HepG2 (cell line): ENCODE results near the gene RBBP8NL. TPM values are rescaled to one million over a fixed set of nuclear protein-coding genes. Genes with fewer than 3 reads are reported as not detected.
A peak's percentile ranks its signal among the peaks of the same experiment; 100 is the strongest.

Experiments used
- ASH2L ChIP-seq: fragments of 300-600, 200-600 bp; sonication (generic); IDR thresholded peaks from 2 replicates; pipeline ENCODE4 v1.7.0; 2017; ENCODE audit warnings: low read depth, mild to moderate bottlenecking, moderate library complexity, mixed read lengths, low read length; ENCODE audit not compliant: insufficient read length
- BCL3 ChIP-seq: sonication (generic); formaldehyde crosslinking; IDR thresholded peaks from 2 replicates; pipeline ENCODE4 v1.5.1; 2020; ENCODE audit warnings: mild to moderate bottlenecking, missing genetic modification reagents, moderate library complexity
- EEA1 ChIP-seq: sonication (generic); formaldehyde crosslinking; IDR thresholded peaks from 2 replicates; pipeline ENCODE4 v1.5.1; 2020; ENCODE audit warnings: mild to moderate bottlenecking, missing genetic modification reagents, borderline replicate concordance
- ERF ChIP-seq: IDR thresholded peaks from 2 replicates; pipeline ENCODE4 v1.6.1; 2018; ENCODE audit warnings: missing biosample characterization, missing genetic modification reagents
- ETV5 ChIP-seq: IDR thresholded peaks from 2 replicates; pipeline ENCODE4 v1.6.1; 2018; ENCODE audit warnings: missing biosample characterization, missing genetic modification reagents, inconsistent platforms, borderline replicate concordance
- EZH2 ChIP-seq: conservative IDR thresholded peaks from 2 replicates; pipeline ENCODE4 v1.6.1; 2012; ENCODE audit warnings: mild to moderate bottlenecking, low read depth, low read length, moderate library complexity
- FOSL1 ChIP-seq: sonication (generic); formaldehyde crosslinking; IDR thresholded peaks from 2 replicates; pipeline ENCODE4 v1.9.0; 2021; ENCODE audit warnings: missing genetic modification reagents, borderline replicate concordance
- FOXA3 ChIP-seq: IDR thresholded peaks from 2 replicates; pipeline ENCODE4 v1.6.1; 2016; ENCODE audit warnings: missing genetic modification reagents, missing compliant biosample characterization
- MTF1 ChIP-seq: sonication (generic); formaldehyde crosslinking; IDR thresholded peaks from 2 replicates; pipeline ENCODE4 v1.5.0; 2020; ENCODE audit warnings: missing genetic modification reagents
- MYNN ChIP-seq: sonication (generic); formaldehyde crosslinking; IDR thresholded peaks from 2 replicates; pipeline ENCODE4 v1.4.0; 2020; ENCODE audit warnings: mild to moderate bottlenecking, low read depth, missing genetic modification reagents
- MYPOP ChIP-seq: sonication (generic); formaldehyde crosslinking; IDR thresholded peaks from 2 replicates; pipeline ENCODE4 v1.8.1; 2023; ENCODE audit warnings: mild to moderate bottlenecking, moderate library complexity, missing genetic modification reagents
- NAIF1 ChIP-seq: sonication (generic); formaldehyde crosslinking; IDR thresholded peaks from 2 replicates; pipeline ENCODE4 v1.5.0; 2020; ENCODE audit warnings: mild to moderate bottlenecking, missing genetic modification reagents, borderline replicate concordance
- PHF21A ChIP-seq: sonication (generic); formaldehyde crosslinking; IDR thresholded peaks from 2 replicates; pipeline ENCODE4 v1.5.0; 2020; ENCODE audit warnings: mild to moderate bottlenecking, missing genetic modification reagents
- SNAPC5 ChIP-seq: sonication (generic); formaldehyde crosslinking; IDR thresholded peaks from 2 replicates; pipeline ENCODE4 v1.8.1; 2023; ENCODE audit warnings: mild to moderate bottlenecking, missing genetic modification reagents, borderline replicate concordance
- ZNF101 ChIP-seq: sonication (generic); formaldehyde crosslinking; IDR thresholded peaks from 2 replicates; pipeline ENCODE4 v1.4.0; 2020; ENCODE audit warnings: mild to moderate bottlenecking, low read depth, missing genetic modification reagents, borderline replicate concordance
- ZNF333 ChIP-seq: sonication (generic); formaldehyde crosslinking; IDR thresholded peaks from 2 replicates; pipeline ENCODE4 v1.4.0; 2020; ENCODE audit warnings: mild to moderate bottlenecking, missing genetic modification reagents, borderline replicate concordance
- ZNF451 ChIP-seq: sonication (generic); formaldehyde crosslinking; IDR thresholded peaks from 2 replicates; pipeline ENCODE4 v1.5.0; 2020; ENCODE audit warnings: mild to moderate bottlenecking, missing genetic modification reagents
- ZNF609 ChIP-seq: sonication (generic); formaldehyde crosslinking; IDR thresholded peaks from 2 replicates; pipeline ENCODE4 v1.4.0; 2020; ENCODE audit warnings: mild to moderate bottlenecking, missing genetic modification reagents, borderline replicate concordance
- ZNF777 ChIP-seq: sonication (generic); formaldehyde crosslinking; IDR thresholded peaks from 2 replicates; pipeline ENCODE4 v1.4.0; 2020; ENCODE audit warnings: missing genetic modification reagents
- ZNF790 ChIP-seq: sonication (generic); formaldehyde crosslinking; IDR thresholded peaks from 2 replicates; pipeline ENCODE4 v1.8.0; 2022; ENCODE audit warnings: missing genetic modification reagents, mild to moderate bottlenecking, borderline replicate concordance
- ZNF792 ChIP-seq: IDR thresholded peaks from 2 replicates; pipeline ENCODE4 v1.6.1; 2016
- polyA plus RNA-seq, 8 experiments: library from polyadenylated mRNA; depleted of rRNA in 3 of 8; stranded (reverse) in 7 of 8; unstranded in 1 of 8; fragments of >200 nt; fragmentation: Illumina TruSeq in 4 of 8; extraction: Trizol in 4 of 8; gene quantifications; 2 replicates each; pipeline versions ENCODE4 v1.2.1 to v1.2.3, GENCODE V29; 2011 to 2016; ENCODE audit warnings: low read depth in 4 of 8, missing spikeins in 1 of 8, mixed read lengths in 1 of 8; ENCODE audit not compliant: insufficient read depth in 1 of 8
- total RNA-seq, 5 experiments: library from RNA; depleted of rRNA; stranded (reverse); fragments of >200 nt; fragmentation: Illumina TruSeq; extraction: Trizol; gene quantifications; 2 replicates each; pipeline ENCODE4 v1.2.3, GENCODE V29; 2016; ENCODE audit warnings: low read depth in 1 of 5

RBBP8NL gene
- total and polyA plus RNA-seq, 2 of the 13 experiments (the other 11 are each of a cell fraction or from before 2014, with no cell fraction given), result 0.69 to 0.86 TPM

- TF ChIP-seq ASH2L, result peak; percentile 78
- 0 out of 2 replicates have a peak, but pooled peaks have one; percentile 59 for TF ChIP-seq ZNF451 (CRISPR knock-in tag)
- no peak for TF ChIP-seq MTF1 (CRISPR knock-in tag)
- peak; percentile 52; the same call in 1 of the 2 replicates for TF ChIP-seq MYNN (CRISPR knock-in tag)
- TF ChIP-seq ZNF777 (CRISPR knock-in tag), result peak; percentile 58
- no peak for TF ChIP-seq EZH2
- TF ChIP-seq NAIF1, result no peak
- TF ChIP-seq MYPOP (CRISPR knock-in tag), result peak; percentile 71; the same call in 1 of the 2 replicates
- TF ChIP-seq EEA1 (CRISPR knock-in tag), result peak; percentile 75
- TF ChIP-seq FOSL1, result no peak
- peak; percentile 88 for TF ChIP-seq ZNF792 (CRISPR knock-in tag)
- 0 out of 2 replicates have a peak, but pooled peaks have one; percentile 31 for TF ChIP-seq BCL3 (CRISPR knock-in tag)
- TF ChIP-seq ETV5 (CRISPR knock-in tag), result peak; percentile 91
- peak; percentile 65 for TF ChIP-seq FOXA3
- peak; percentile 39; the same call in 1 of the 2 replicates for TF ChIP-seq ZNF101 (CRISPR knock-in tag)
- TF ChIP-seq ERF, result peak; percentile 93
- no peak; the same call in 1 of the 2 replicates for TF ChIP-seq SNAPC5 (CRISPR knock-in tag)
- TF ChIP-seq ZNF609 (CRISPR knock-in tag), result peak; percentile 14; the same call in 1 of the 2 replicates
- TF ChIP-seq ZNF333, result 0 out of 2 replicates have a peak, but pooled peaks have one; percentile 49
- TF ChIP-seq PHF21A, result no peak
- TF ChIP-seq ZNF790 (CRISPR knock-in tag), result peak; percentile 33; the same call in 1 of the 2 replicates
These were observed 40.7 kb downstream of the RBBP8NL start, which contains the start of gene RPS21 (continued) for GRCh38 chr20:62386383-62387218.
